ENCODE measurements around the gene SATL1. TPM values are rescaled to one million over a fixed set of nuclear protein-coding genes. Genes with fewer than 3 reads are reported as not detected.
A peak's percentile ranks its signal among the peaks of the same experiment; 100 is the strongest.

Gene SATL1, protein sequence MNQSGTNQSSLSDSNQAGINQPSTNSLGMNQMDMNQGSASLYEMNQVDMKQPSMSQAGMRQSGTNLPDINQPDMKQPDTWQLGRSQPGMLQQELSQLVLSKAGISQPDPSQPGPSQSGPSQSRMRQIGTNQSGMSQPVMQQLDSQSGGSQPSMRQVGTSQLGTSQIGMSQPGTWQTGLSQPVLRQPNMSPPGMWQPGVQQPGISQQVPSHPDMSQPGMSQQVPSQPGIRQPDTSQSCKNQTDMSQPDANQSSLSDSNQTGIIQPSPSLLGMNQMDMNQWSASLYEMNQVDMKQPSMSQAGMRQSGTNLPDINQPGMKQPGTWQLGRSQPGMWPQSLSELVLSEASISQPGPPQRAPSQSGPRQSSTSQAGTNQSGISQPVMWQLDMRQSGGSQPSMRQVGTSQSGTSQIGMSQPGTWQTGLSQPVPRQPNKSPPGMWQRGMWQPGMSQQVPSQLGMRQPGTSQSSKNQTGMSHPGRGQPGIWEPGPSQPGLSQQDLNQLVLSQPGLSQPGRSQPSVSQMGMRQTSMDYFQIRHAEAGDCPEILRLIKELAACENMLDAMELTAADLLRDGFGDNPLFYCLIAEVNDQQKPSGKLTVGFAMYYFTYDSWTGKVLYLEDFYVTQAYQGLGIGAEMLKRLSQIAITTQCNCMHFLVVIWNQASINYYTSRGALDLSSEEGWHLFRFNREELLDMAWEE
- total RNA-seq (2016; rRNA removed; fragmentation: Illumina TruSeq; extraction: Trizol) (not detected in 2 replicates), polyA plus RNA-seq (2011; rRNA removed) (0.03 TPM in 1 of 2 replicates, not detected in the other), polyA minus RNA-seq (2011; rRNA and poly(A)+ RNA removed; ENCODE audit: low replicate concordance) (not detected in 2 replicates), Bru-seq, nascent RNA (percentile 12 among the genes with signal in this experiment), BruChase-seq, experiment 1, labeled RNA remaining after a 6-hour chase (percentile 7 among the genes with signal in this experiment), BruChase-seq, experiment 2, labeled RNA remaining after a 2-hour chase (percentile 11 among the genes with signal in this experiment)
- not detected in 2 replicates for total RNA-seq (2016; cell fraction: cytosol; rRNA removed; fragmentation: Illumina TruSeq; extraction: Trizol; ENCODE audit: low read depth)
- total RNA-seq (2016; cell fraction: insoluble cytoplasmic fraction; rRNA removed; fragmentation: Illumina TruSeq; extraction: Trizol) = 0.02 TPM in 1 of 2 replicates, not detected in the other
- not detected in 2 replicates for total RNA-seq (2016; cell fraction: membrane; rRNA removed; fragmentation: Illumina TruSeq; extraction: Trizol)
- 0.09 TPM in 1 of 2 replicates, not detected in the other for total RNA-seq (2016; cell fraction: nucleus; rRNA removed; fragmentation: Illumina TruSeq; extraction: Trizol)
- polyA plus RNA-seq (2011; cell fraction: cytosol; rRNA removed) = not detected in 2 replicates
- polyA plus RNA-seq (2011; cell fraction: nucleus; rRNA removed) = 0.03 TPM in 1 of 2 replicates, not detected in the other
- polyA plus RNA-seq (2012) = not detected in 2 replicates
- not detected in 2 replicates for polyA plus RNA-seq (2016; cell fraction: cytosol; fragmentation: Illumina TruSeq; extraction: Trizol; ENCODE audit: low read depth)
- polyA plus RNA-seq (2016; cell fraction: insoluble cytoplasmic fraction; fragmentation: Illumina TruSeq; extraction: Trizol; ENCODE audit: low read depth) = not detected in 2 replicates
- polyA plus RNA-seq (2016; cell fraction: membrane; fragmentation: Illumina TruSeq; extraction: Trizol; ENCODE audit: low read depth) = not detected in 2 replicates
- not detected in 2 replicates for polyA plus RNA-seq (2016; cell fraction: nucleus; fragmentation: Illumina TruSeq; extraction: Trizol; ENCODE audit: insufficient read depth, low read depth)
- not detected in 2 replicates for polyA minus RNA-seq (2011; cell fraction: cytosol; rRNA and poly(A)+ RNA removed)
- polyA minus RNA-seq (2011; cell fraction: nucleus; rRNA and poly(A)+ RNA removed) = 0.12 TPM in 1 of 2 replicates, not detected in the other
- long read RNA-seq, experiment 1 = 0 reads
- long read RNA-seq, experiment 2 = 0 reads

DNA sequence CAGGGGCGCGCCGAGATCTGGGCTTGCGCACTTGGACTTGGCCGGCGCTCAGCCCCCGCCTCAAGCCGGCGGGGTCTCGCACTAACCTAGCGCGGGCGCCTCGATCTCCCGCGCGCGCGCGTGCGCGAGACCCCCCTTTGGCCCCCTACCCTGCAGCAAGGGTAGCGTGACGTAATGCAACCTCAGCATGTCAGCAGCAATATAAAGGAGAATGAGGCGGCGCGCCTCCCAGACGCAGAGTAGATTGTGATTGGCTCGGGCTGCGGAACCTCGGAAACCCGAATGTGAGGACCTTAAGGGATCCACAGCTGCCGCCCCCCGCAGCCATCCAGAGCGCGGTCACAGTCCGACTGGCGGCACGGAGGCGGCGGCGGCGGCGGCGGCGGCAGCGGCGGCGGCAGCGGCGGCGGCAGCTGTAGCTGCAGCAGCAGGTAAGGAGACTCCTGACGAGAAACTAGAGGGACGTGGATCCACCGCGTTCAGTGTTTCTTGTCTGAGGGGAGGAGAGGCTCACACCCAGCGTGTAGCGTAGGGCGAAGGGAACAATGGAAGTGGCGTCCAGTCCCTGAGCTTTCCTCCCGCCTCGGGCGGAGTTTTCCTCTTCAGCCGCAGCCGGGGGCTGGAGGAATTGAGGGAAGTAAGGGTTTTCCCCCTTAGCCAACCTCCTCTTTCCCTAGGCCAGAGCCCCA, at the start of gene SATL1, which contains the start of gene ZNF711:
Gene SATL1 (minus strand): TSS at position 19 of the 689 bp plus-strand sequence. CDS start 134,811 bp downstream, outside the sequence.
Gene ZNF711 (plus strand): TSS at position 231 of the 689 bp plus-strand sequence. CDS start 3,582 bp downstream, outside the sequence.
- Histone ChIP-seq H3K4me1 (ENCODE audit: insufficient read depth, low read length) (no peaks in the 10 kb centered on the region), H2AFZ (ENCODE audit: low read length) (peak within 1 kb of the TSS; percentile 54), H3K9me3 (ENCODE audit: low read length) (no peaks in the 10 kb centered on the region), H4K20me1 (ENCODE audit: insufficient read depth, low read length) (no peaks in the 10 kb centered on the region), H3K27ac (ENCODE audit: extremely low read length, insufficient read depth, low read length) (peak within 1 kb of the TSS; percentile 60), H3K36me3 (replicated peaks in 1 of 2; ENCODE audit: control insufficient read depth in 1 of 2, insufficient read depth in 2 of 2, low read length in 2 of 2) (no peaks in the 10 kb centered on the region), H3K27me3 (ENCODE audit: control insufficient read depth in 1 of 2, insufficient read depth in 2 of 2, low read length in 2 of 2) (no peaks in the 10 kb centered on the region; a peak in 1 of 5 replicates), H3K4me2 (ENCODE audit: low read depth, low read length) (peak within 1 kb of the TSS; percentile 74), H3K9ac (ENCODE audit: insufficient read depth, low read depth, low read length) (peak within 1 kb of the TSS; percentile 74), H3K4me3 (replicated peaks in 1 of 3; ENCODE audit: insufficient read depth in 1 of 3, low read depth in 2 of 3, low read length in 3 of 3) (peak within 1 kb of the TSS; percentile 75 to 84 (median 78)), H3K79me2 (ENCODE audit: insufficient read depth, low read length) (no peaks in the 10 kb centered on the region)
- BruUV-seq (replicated peaks) = no TSS peak
- in situ Hi-C loops (cut with HindIII; ENCODE audit: extremely low pct_ligation_motif_present, low pct_unique_long_range_greater_than_20kb) = no loop called here
- POLR2A ChIA-PET = interaction anchor here (1.2 kb wide), 1 partner anchor 27 kb away, joined by 3 read pairs; no protein-coding TSS in a partner anchor
- DNase-seq (ENCODE audit: low spot score) (peak; percentile 21), FAIRE-seq (no peak), ATAC-seq (peak; percentile 82)
- CTCF ChIA-PET (ENCODE audit: low intra/inter-chr PET ratio, low total read pairs) = no interaction called here
- WGBS (ENCODE audit: low lambda C conversion rate) = 39% methylated on average over 3 of the region's 65 CpGs
- intact Hi-C loops (cut with micrococcal nuclease; ENCODE audit: unreplicated experiment) = no loop called here
- TF ChIP-seq ZNF7 (CRISPR knock-in tag; IDR thresholded peaks at IDR 0.05) (no peak), SIX1 (CRISPR knock-in tag; IDR thresholded peaks at IDR 0.05; ENCODE audit: borderline replicate concordance) (no peak), ZFP82 (CRISPR knock-in tag; IDR thresholded peaks at IDR 0.05; ENCODE audit: borderline replicate concordance) (no peak), POLR2A (IDR thresholded peaks at IDR 0.05; ENCODE audit: insufficient read depth in 1 of 2, low read depth in 2 of 2, low read length in 2 of 2) (0 out of 4 replicates have a peak, but pooled peaks of 1 of the 2 experiments have one; percentile 35), IRF9 (CRISPR knock-in tag; IDR thresholded peaks at IDR 0.05; ENCODE audit: borderline replicate concordance) (no peak), ZNF720 (CRISPR knock-in tag; IDR thresholded peaks at IDR 0.05) (no peak), AKAP8 (CRISPR knock-in tag; IDR thresholded peaks at IDR 0.05) (no peak), MAZ (IDR thresholded peaks at IDR 0.05; ENCODE audit: borderline replicate concordance, low read depth, low read length) (no peak), MAZ (CRISPR knock-in tag; IDR thresholded peaks at IDR 0.05; ENCODE audit: low read depth) (0 out of 2 replicates have a peak, but pooled peaks have one; percentile 21), PAXIP1 (CRISPR knock-in tag; conservative IDR thresholded peaks at IDR 0.05) (no peak), ARNTL (CRISPR knock-in tag; IDR thresholded peaks at IDR 0.05) (no peak), ZNF737 (CRISPR knock-in tag; IDR thresholded peaks at IDR 0.05; ENCODE audit: borderline replicate concordance) (no peak)

Data from HepG2 (cell line).